Activated CD4-positive, alpha-beta T cell treated with anti-CD3 and anti-CD28 coated beads, Interleukin-10, Interleukin-2, amounts not matched to agents 100 ng/mL and 50 ng/mL, durations not matched to agents 16 hours and 8 hours (primary cell): ENCODE data around the gene NOP53.
"Not testable (repeated sequence)": the region's sequence is repeated elsewhere in the genome, so short reads cannot be mapped to it uniquely, and the experiment has no call there.

ENCODE experiments used
- DNase-seq: peaks from one replicate; pipeline ENCODE4 v3.0.0-alpha.2; 2020

NOP53 gene

DNA sequence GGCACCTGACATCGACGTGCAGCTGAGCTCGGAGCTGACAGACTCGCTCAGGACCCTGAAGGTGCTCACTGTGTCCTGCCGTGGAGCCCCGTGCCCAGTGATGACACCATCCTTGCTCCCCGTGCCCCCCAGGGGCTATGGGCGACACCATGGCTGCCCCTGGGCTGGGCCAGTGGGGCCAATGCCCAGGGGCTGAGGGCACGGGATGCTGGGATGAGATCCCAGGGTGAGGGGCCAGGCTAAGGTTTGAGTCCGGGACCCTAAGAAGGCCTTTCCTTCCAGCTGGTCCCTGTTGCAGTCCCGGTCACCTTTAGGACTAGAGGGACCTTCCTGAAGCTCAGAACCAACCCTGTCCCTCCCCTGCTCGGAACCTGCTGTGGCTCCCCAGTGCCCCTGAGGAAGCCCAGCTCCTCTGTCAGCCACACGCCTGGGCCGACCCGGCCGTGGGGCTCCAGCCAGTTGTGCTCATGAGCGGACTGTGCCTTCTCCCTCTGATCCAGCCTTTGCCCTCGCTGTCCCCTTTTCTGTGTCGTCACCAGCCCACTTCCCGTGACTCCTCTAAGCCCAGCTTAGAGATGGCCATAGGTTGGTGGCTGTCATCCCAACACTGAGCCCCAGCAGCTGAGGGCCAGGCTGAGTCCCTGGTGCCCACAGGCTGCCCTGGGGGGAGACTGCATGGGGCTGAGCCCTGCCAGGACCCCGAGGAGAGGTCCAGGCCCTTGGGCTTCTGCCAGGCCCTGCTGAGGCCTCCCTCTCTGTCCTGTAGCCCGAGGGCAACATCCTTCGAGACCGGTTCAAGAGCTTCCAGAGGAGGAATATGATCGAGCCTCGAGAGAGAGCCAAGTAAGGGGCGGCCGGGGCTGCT lies 10.6 kb downstream of the NOP53 start:
- no peak for DNase-seq

DNA sequence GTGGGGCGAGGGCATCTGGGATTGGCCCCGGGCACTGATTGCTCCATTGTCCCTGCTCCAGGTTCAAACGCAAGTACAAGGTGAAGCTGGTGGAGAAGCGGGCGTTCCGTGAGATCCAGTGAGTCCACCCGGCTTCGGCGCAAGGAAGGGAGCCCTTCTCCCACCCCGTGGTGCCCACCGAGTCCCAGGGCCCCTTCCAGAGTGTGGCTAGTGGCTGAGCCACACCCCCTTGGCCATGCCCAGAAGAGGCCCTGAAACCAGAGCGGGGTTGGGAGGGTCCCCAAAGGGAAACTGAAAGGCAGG lies 11.2 kb downstream of the NOP53 start:
- DNase-seq, result no peak

DNA sequence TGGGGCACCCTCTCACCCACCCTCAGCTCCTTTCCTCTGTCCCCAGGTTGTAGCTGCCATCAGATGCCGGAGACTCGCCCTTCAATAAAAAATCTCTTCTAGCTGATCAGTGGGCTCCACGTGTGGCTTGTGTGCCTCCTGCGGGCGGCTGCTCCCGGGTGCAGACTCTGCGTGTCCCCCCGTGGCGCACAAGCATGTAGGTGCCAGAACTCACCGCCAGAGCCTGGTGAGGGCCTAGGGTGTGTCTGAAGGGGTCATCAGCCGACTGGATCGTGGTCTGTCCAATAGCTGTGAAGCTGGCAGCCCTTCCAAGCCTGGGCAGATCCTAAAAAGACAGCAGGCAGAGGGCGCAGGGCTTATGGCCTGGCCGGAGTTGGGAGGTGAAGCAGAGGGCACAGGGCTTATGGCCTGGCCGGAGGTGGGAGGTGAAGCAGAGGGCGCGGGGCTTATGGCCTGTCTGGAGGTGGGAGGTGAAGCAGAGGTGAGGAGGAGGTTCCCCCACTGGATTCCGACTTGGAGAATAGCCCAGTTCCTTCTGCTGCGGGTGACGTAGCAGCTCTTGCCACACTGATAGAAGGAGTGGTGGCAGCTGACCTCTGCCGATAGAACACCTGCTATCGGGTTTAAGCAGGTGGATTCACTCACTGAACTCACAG lies 11.7 kb downstream of the NOP53 start:
- DNase-seq, result no peak

DNA sequence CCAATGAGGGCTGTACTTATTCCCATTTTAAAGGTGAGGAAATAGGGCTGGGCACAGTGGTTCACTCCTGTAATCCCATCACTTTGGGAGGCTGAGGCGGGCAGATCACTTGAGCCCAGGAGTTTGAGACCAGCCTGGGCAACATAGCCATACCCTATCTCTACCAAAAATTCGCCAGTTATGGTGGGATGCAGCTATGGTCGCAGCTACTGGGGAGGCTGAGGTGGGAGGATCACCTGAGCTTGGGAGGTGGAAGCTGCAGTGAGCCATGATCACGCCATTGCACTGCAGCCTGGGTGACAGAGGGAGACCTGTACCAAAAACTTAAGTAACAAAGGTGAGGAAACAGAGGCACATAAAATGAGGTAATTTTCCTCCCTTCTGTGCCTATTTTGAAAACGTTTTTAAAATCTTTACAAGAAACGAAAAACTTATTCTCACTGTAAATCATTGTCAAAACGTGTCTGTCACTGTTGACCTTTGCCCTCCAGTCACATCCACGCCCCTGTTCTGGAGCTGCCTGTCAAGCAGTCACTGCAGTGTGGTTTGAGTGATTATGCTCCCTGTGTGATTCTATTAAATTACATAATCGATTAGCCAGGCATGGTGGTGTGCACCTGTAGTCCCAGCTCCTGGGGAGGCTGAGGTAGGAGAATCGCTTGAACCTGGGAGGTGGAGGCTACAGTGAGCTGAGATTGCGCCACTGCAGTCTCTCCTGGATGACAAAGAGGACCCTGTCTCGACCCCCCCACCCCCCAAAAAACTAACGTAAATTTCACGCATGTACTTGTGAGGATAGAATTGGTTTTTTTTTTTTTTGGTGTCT lies 12.5 kb downstream of the NOP53 start:
- DNase-seq, result no peak

DNA sequence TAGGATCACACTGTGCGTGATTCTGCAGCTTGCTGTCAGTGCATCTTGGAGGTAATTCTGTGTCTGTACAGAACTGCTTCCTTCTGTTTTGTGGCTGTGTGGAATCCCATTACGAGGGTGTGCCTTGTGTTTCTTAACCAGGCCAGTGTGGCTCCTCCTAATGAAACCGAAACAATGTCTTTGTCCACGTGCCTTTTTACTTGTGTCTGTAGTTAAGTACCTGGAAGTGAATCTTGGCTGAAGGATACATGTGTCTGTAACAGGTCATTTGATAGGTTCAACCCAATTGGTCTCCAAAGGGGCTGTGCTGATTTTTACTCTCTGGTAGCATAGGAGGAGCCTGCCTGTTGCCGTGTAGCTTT lies 13.1 kb downstream of the NOP53 start:
- DNase-seq, result no peak

DNA sequence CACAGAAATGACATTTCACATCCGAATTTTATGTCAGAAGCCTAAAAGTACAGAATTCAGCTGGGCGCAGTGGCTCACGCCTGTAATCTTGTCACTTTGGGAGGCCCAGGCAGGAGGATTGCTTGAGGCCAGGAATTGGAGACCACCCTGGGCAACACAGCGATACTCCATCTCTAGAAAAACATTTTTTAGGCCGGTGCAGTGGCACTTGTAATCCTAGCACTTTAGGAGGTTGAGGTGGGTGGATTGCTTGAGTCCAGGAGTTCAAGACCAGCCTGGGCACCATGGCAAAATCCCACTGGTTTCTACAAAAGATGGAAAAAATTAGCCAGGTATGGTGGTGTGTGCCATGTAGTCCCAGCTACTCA lies 15.3 kb downstream of the NOP53 start:
- DNase-seq, result no peak

DNA sequence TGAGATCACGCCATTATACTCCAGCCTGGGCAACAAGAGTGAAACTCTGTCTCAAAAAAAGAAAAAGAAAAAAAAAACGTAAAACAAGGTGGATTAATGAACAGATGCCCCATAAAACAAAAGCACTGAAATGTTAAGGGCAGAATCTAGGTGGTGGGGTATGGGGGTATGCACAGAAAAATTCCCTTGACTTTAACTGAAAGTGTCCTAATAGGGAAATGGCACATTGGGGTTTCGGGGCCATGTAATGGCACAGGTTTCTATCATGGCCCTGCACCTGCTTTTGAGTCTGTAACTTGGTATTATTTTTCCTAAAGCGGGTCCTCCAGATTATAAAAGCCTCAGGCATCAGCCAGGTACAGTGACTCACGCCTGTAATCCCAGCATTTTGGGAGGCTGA lies 16.2 kb downstream of the NOP53 start:
- no peak for DNase-seq

DNA sequence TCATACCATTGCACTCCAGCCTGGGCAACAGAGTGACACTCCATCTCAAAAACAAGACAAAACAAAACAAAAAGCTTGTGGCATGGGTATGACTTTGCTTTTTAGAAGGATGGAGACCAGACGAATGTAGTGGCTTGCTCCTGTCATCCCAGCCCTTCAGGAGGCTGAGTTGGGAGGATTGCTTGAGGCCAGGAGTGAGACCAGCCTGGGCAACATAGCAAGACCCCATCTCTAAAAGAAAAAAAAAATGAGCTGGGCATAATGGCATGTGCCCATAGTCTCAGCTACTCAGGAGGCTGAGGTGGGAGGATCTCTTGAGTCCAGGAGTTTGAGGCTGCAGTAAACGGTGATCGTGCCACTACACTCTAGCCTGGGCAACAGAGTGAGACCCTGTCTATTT lies 16.8 kb downstream of the NOP53 start:
- DNase-seq, result no peak

DNA sequence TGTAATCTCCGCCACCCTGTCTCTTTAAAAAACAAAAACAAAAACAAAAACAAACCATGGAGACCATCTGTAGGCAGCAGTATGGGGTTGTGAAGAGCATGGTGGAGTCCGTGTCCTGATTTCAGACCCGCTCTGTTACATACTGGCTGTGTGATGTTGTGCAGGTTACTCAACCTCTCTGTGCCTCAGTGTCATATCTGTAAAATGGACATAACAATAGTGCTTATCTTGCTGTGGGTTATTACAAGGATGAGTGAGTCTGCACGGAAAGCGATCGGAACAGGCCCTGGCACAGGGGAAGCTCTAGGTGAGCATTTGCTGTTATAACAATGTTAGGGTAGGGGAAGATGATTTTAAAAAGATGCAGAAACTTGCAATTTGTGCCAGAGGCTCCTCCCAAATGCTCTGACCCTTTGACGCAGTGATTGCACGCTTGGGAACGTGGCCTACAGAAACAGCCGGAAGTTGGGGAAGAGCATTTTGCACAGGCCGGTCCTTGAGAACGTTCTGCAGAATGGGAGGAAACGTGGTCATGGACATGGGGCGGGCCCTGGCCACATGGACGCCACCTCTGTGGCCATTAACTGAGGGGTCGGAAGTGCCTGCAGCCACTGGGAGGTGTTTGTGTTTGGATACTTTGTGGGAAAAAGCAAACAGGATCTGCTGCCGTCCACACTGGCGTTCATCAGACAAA lies 17.4 kb downstream of the NOP53 start:
- no peak for DNase-seq

DNA sequence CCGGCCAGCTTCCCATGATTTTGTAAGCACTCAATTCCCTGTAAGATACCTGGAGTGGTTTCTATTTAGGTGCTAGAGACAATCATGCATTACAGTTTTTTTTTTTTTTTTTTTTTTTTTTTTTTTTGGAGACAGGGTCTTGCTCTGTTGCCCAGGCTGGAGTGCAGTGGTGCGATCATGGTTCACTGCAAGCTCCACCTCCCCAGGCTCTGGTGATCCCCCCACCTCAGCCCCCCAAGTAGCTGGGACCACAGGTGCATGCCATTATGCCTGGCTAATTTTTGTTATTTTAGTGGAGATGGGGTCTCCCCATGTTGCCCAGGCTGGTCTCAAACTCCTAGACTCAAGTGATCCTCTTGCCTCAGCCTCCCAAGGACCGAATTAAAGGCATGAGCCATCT lies 19.4 kb downstream of the NOP53 start:
- DNase-seq, result not testable (repeated sequence)

DNA sequence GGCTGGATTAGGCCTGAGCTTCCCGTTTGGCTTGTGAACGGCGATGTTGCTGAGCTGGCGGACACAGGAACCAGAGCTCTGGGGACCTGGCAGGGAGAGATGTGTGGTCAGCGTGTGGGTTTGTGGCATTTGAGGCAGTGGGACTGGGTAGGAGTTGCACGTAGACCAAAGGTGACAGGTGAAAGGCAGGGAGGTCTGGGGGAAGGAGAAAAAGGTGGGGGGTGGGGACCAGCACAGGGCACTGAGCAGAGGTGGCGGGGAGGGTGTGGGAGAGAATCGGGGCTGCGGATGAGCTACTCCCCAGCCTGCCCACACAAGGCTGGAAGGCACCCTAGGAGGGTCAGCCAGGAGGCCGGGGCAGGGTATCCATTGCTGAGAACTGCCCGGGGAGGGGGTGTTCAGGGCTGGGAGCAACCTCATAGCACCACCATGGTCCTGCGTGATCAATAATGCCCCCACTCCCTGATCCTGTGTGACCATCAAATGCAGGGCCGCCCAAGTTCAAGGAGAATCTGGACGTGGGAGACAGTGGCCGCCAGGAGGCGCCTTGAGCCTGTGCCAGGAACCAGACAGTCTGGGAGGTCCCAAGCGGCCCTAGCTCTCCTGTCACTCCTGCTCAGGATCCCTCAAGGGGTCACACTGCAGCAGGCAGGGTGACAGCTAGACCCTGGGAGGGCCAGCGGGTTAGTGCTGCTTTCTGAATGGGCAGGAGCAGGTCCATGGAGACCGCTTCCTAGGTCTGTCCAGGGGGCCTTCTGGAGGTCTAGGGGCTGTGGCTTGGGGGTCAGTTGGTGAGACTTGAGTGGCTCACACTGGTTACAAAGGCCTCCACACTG lies 20.4 kb downstream of the NOP53 start:
- peak; percentile 42 for DNase-seq

DNA sequence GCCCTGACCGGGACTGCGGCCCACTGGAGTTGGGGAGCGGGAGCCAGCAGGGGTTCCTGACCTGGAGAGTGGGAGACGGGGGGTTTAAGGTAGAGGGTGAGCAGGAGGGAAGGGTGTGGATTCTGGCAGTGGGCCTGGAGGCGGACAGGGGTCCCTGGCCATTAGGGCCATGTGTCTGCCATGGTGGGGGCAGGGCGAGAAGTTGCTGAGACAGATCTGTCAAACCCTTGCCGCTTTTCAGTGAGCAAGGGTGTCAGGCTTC lies 20.9 kb downstream of the NOP53 start:
- DNase-seq, result no peak

DNA sequence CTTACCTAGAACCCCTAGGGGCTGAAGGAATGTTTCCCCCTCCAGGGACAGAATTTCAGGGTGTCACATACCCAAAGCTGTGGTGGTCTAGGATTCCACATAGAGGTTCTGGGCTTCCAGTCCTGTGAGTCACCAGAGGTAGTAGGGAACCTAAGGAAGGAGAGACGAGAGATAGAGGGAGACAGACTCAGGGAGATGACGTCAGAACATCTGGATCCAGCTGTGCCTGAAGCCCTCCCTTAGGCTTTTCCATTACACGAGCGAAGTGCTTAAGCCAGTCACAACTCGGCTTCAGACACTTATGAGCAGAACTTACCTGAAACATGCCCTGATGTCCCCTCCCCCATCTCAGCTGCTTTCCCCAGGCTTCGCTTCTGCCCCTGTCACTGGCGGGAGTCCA lies 21.3 kb downstream of the NOP53 start:
- DNase-seq, result no peak

DNA sequence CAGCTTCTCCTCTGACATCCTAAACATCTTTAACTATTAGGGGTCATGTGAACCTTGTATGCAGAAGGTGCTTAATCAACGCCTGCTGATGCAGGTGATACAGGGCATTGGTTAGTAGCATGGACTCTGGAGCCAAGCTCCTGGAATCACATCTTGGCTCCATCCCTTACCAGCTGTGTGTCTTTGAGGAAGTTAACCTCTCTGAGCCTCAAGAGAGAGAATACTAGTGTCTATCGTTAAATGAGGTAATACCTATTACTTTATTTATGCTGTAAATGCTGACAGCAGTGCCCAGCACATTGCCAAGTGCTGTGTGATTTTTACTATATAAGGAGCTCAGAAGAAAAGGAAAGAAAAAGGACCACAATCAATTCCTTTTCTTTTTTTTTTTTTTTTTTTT lies 22.0 kb downstream of the NOP53 start:
- DNase-seq, result no peak

DNA sequence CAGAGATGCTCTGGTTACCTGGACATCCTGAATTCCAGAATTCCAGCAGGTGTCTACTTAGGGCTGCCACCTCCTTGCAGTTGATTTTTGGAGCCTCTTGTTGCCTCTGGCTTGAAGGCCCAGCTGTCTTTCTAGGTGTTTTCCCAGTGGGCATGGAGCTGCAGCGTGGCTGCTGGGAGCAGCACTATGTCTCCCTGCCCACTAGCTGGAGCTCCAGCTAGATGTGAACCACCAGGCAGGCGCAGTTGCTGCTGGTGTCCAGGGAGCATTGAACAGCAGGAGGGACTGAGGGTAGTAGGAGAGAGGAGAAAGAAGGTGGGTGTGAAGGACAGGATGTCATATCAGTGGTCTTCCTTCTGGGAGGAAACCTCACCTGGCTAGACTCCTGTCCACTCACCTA lies 23.3 kb downstream of the NOP53 start:
- DNase-seq, result no peak

DNA sequence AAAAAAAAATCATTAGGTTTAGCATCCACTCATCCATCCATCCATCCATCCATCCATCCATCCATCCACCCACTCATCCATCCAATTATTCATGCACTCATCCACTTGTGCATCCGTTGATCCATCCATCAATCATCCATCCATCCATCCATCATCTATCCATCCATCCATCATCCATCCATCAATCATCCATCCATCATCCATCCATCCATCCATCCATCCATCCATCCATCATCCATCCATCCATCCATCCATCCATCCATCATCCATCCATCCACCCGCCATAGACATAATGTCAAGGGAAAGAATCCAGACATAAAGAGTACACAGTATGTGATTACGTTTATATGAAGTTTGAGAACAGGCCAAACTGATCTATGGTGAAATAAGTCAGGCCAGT lies 24.2 kb downstream of the NOP53 start:
- DNase-seq, result no peak

DNA sequence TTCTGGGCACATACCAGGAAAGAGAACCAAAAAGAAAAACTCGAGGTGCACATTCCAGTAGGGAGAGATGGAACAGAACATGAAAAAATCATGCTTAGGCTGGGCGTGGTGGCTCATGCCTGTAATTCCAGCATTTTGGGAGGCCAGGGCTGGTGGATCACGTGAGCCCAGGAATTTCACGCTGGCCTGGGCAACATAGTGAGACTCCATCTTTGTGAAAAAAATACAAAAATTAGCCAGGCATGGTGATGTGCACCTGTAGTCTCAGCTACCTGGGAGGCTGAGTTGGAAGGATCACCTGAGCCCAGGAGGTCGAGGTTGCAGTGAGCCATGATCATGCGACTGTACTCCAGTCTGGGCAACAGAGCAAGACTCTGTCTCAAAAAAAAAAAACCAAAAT lies 25.9 kb downstream of the NOP53 start:
- not testable (repeated sequence) for DNase-seq

DNA sequence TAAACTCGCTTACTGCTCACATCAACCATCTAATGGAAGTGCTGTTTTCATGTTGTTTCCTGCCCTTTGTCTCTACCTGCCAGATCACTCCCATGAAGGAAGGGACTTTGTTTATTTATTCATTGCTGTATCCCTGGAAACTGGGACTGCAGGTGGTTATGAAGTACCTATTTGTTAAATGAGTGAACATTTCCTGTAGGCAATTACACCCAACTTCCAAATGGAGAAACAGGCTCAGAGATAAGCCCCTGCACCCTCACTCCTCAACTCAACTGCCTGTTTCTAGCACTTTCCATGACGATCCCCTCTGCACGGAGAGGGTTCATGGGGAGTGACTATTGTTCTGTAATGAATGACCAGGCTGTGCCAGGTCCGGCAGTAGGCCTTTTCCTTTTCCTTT lies 31.2 kb downstream of the NOP53 start:
- DNase-seq, result no peak

DNA sequence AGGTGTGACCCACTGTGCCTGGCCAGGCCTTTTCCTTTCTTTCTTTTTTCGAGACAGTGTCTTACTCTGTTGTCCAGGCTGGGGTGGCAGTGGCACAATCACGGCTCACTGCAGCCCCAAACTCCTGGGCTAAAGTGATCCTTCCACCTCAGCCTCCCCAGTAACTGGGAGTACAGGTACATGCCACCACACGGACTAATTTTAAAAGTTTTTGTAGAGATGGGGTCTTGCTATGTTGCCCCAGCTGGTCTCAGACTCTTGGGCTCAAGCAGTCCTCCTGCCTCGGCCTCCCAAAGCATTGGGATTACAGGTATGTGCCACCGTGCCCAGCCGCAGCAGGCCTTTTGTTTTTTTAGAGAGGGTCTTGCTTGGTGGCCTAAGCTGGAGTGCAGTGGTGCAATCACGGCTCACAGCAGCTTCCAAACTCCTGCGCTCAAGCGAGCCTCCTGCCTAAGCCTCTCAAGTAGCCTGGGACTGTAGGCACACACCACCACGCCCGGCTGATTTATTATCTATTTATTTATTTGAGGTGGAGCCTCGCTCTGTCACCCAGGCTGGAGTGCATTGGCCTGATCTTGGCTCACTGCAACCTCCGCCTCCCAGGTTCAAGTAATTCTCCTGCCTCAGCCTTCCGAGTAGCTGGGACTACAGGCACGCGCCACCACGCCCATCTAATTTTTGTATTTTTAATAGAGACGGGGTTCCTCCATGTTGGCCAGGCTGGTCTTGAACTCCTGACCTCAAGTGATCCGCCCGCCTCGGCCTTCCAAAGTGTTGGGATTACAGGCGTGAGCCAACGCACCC lies 32.1 kb downstream of the NOP53 start:
- DNase-seq, result not testable (repeated sequence)

DNA sequence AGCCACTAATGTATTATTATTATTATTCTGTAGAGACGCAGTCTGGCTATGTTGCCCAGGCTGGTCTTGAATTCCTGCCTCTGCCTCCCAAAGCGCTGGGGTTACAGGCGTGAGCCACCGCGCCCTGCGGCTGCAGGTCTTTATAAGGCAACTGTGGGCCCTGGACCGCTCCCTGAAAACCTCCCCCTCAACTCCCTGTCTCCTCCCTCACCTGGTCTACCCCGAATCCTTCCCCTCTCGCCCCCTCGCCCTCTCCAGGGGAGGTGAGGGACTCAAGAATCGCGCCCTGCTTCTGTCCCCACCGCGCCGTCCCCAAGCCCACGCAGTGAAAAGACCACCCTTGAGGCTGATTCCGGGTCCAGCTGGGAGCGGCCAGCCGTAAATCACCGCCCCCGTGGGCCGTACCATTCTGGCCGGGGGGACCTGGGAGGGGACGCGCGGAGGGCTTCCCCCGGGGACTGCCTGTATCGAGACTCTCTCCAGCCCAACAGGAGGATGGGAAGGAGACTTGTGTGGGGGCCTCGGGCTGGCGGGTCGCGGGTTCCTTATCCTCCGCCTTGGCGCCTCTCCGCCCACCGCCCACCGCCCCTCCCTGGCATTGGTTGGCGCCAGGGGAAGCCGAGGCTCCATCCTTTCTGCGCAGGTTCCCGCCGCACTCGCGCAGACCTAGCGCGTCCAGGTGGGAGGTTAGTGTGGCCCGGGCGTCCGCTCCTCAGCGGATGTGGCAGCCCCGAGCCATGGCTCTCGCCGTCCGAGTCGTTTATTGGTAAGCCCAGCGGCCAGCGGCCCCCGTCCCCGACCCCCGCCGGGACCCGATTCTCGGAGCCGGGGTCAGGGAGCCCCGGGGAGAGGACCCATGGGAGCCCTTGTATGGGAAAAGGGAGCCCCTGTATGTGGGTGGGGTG lies 33.0 kb downstream of the NOP53 start, which contains the start of gene SELENOW:
Gene SELENOW, plus strand, starts transcription at position 655 of the 905 bp plus-strand sequence. Its CDS starts 83 bp downstream, at position 738.
- DNase-seq, result peak; percentile 87

DNA sequence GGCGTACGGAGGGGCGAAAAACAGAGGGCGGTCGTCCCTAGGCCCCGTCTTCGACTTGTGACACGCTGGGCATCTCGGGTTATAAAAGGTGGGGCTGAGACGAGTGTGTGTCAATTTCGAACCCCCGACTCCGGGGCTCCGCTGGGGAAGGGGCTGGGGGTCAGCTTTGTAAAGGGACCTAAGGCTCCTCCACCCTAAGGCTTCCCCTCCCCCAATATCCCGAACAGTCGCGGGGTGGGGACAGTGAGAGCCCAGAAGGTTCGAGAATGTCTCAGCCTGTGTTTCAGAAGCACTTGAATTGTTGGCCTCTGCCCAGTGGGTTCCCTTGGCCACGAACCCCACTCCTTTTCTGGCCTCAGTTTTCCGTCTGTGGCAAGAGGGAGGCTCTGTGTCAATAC lies 33.6 kb downstream of the NOP53 start:
- DNase-seq, result peak; percentile 31
